RPMI7951 (cell line): ENCODE results near the gene PXDN. TPM values are rescaled to one million over a fixed set of nuclear protein-coding genes. Genes with fewer than 3 reads are reported as not detected.
"Not testable (repeated sequence)": the region's sequence is repeated elsewhere in the genome, so short reads cannot be mapped to it uniquely, and the experiment has no call there.

Source experiments
- DNase-seq: peaks from one replicate; pipeline ENCODE4 v3.0.0-alpha.2; 2012; ENCODE audit warnings: low read depth
- total RNA-seq: library from RNA; depleted of rRNA; stranded (reverse); fragments of >200 nt; shearing (Covaris generic); gene quantifications from 2 replicates; pipeline ENCODE4 v1.2.3, GENCODE V29; 2014

Gene PXDN
- total RNA-seq, 1 experiment from 2014 or later: 272 TPM

- DNase-seq: no peak
Measured at GRCh38 chr2:1634681-1635341, 109.5 kb downstream of the PXDN start.

GRCh38 chr2:1633936-1634587, 110.3 kb downstream of the PXDN start:
- DNase-seq: no peak

GRCh38 chr2:1633092-1633671, 111.1 kb downstream of the PXDN start:
- DNase-seq: no peak

- no peak for DNase-seq
Measured at GRCh38 chr2:1632510-1632909, 111.8 kb downstream of the PXDN start.

- DNase-seq: no peak
Measured at GRCh38 chr2:1632002-1632348, 112.3 kb downstream of the PXDN start.

- no peak for DNase-seq
Measured at GRCh38 chr2:1631292-1632001, 112.9 kb downstream of the PXDN start.

GRCh38 chr2:1628893-1629292, 115.4 kb downstream of the PXDN start:
- DNase-seq: peak; percentile 87

GRCh38 chr2:1627628-1628381, 116.5 kb downstream of the PXDN start:
- DNase-seq: peak; percentile 83

GRCh38 chr2:1626271-1626681, 118.0 kb downstream of the PXDN start:
- DNase-seq: peak; percentile 46

- DNase-seq: peak; percentile 100
Measured at GRCh38 chr2:1625281-1626001, 118.9 kb downstream of the PXDN start.

- peak; percentile 45 for DNase-seq
Measured at GRCh38 chr2:1623906-1624445, 120.3 kb downstream of the PXDN start.

- no peak for DNase-seq
Measured at GRCh38 chr2:1622521-1623200, 121.7 kb downstream of the PXDN start.

- DNase-seq: not testable (repeated sequence)
Measured at GRCh38 chr2:1621976-1622375, 122.3 kb downstream of the PXDN start.

GRCh38 chr2:1621501-1621900, 122.8 kb downstream of the PXDN start:
- DNase-seq: no peak

- no peak for DNase-seq
Measured at GRCh38 chr2:1621041-1621440, 123.3 kb downstream of the PXDN start.

GRCh38 chr2:1620081-1620480, 124.2 kb downstream of the PXDN start:
- no peak for DNase-seq

- no peak for DNase-seq
Measured at GRCh38 chr2:1619556-1619955, 124.8 kb downstream of the PXDN start.

GRCh38 chr2:1618974-1619373, 125.3 kb downstream of the PXDN start:
- no peak for DNase-seq

- no peak for DNase-seq
Measured at GRCh38 chr2:1618191-1618961, 125.9 kb downstream of the PXDN start.
